ENCODE measurements around the gene CCL3.
"Not testable (repeated sequence)": the region's sequence is repeated elsewhere in the genome, so short reads cannot be mapped to it uniquely, and the experiment has no call there.

DNA sequence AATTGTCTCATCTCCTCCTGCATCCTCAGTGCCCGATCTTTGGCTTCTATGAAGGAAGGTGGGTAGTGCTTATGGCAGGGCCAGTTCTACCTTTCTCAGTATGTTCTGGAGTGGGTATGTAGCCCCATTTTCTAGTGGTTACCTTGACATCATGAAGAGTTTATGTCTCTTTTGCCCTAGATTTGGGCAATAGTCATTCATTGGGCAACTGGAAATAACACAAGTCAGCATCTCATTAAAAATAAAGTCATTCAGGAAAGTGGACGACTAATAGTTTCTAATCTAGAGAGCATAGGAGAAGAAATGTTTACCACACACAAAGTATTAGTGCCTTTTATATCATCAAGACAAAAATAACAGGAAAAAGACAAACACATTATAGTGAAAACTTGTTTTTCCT lies 6.3 kb downstream of the CCL3 start:
- not testable (repeated sequence) for TF ChIP-seq POLR2A (IDR thresholded peaks at IDR 0.05); CTCF (IDR thresholded peaks at IDR 0.05 in 4 of 5, conservative IDR thresholded peaks at IDR 0.05 in 1 of 5)
